ENCODE data around the gene ARHGAP32. TPM values are rescaled to one million over a fixed set of nuclear protein-coding genes. Genes with fewer than 3 reads are reported as not detected.

ARHGAP32 gene
- total RNA-seq (2014; rRNA removed; shearing (Covaris generic)), result not detected in 2 replicates
- not detected in 2 replicates for total RNA-seq (2022)
- percentile 7 among the genes with signal in this experiment for Bru-seq, nascent RNA
- BruChase-seq, experiment 1, labeled RNA remaining after a 6-hour chase, result percentile 7 among the genes with signal in this experiment
- BruChase-seq, experiment 2, labeled RNA remaining after a 2-hour chase, result percentile 7 among the genes with signal in this experiment
- long read RNA-seq, result 0 reads

GRCh38 chr11:129192150-129192549 lies at the start of gene ARHGAP32:
TSS of gene ARHGAP32 (minus strand) at chr11:129192325. CDS start at chr11:129192198, 127 bp downstream.
- POLR2A ChIA-PET, result no interaction called here
- Histone ChIP-seq H3K36me3 (ENCODE audit: insufficient read depth, low read length) (no peaks in the 10 kb centered on the region), H4K20me1 (ENCODE audit: insufficient read depth, low read length) (no peaks in the 10 kb centered on the region), H3K9me2 (ENCODE audit: insufficient read depth, low read length) (no peaks in the 10 kb centered on the region), H2AFZ (ENCODE audit: low read length) (no peak within 1 kb of the TSS), H3K4me1 (ENCODE audit: insufficient read depth, low read length, poor library complexity, severe bottlenecking) (no peaks in the 10 kb centered on the region), H3K4me2 (ENCODE audit: low read length) (no peak within 1 kb of the TSS), H3K4me3 (ENCODE audit: low read depth, low read length, poor library complexity, severe bottlenecking) (no peak within 1 kb of the TSS), H3K27ac (ENCODE audit: low read depth, low read length, poor library complexity, severe bottlenecking) (no peak within 1 kb of the TSS), H3K79me2 (ENCODE audit: insufficient read depth, low read depth, low read length) (no peaks in the 10 kb centered on the region), H3K9me3 (ENCODE audit: low read length) (no peaks in the 10 kb centered on the region)
- intact Hi-C loops (cut with micrococcal nuclease; ENCODE audit: unreplicated experiment), result no loop called here
- no peak for TF ChIP-seq CTCF (conservative IDR thresholded peaks at IDR 0.05; ENCODE audit: low read length)
- no peak for TF ChIP-seq EZH2phosphoT487 (IDR thresholded peaks at IDR 0.05; ENCODE audit: borderline replicate concordance, low read depth, low read length)
- CTCF ChIA-PET (ENCODE audit: unreplicated experiment), result no interaction called here
- no peak for DNase-seq (ENCODE audit: low spot score)
- BruUV-seq (replicated peaks), result no TSS peak

- CTCF ChIA-PET (ENCODE audit: unreplicated experiment), result no interaction called here
- Histone ChIP-seq H4K20me1 (ENCODE audit: insufficient read depth, low read length) (no peaks in the 10 kb centered on the region), H3K36me3 (ENCODE audit: insufficient read depth, low read length) (no peaks in the 10 kb centered on the region), H2AFZ (ENCODE audit: low read length) (no peak overlapping the region), H3K4me1 (ENCODE audit: insufficient read depth, low read length, poor library complexity, severe bottlenecking) (no peaks in the 10 kb centered on the region), H3K4me3 (ENCODE audit: low read depth, low read length, poor library complexity, severe bottlenecking) (no peak overlapping the region), H3K9me3 (ENCODE audit: low read length) (no peaks in the 10 kb centered on the region), H3K27ac (ENCODE audit: low read depth, low read length, poor library complexity, severe bottlenecking) (no peak overlapping the region), H3K79me2 (ENCODE audit: insufficient read depth, low read depth, low read length) (no peaks in the 10 kb centered on the region), H3K4me2 (ENCODE audit: low read length) (no peak overlapping the region), H3K9me2 (ENCODE audit: insufficient read depth, low read length) (no peaks in the 10 kb centered on the region)
- intact Hi-C loops (cut with micrococcal nuclease; ENCODE audit: unreplicated experiment), result no loop called here
- TF ChIP-seq EZH2phosphoT487 (IDR thresholded peaks at IDR 0.05; ENCODE audit: borderline replicate concordance, low read depth, low read length), result no peak
- no peak for DNase-seq (ENCODE audit: low spot score)
- POLR2A ChIA-PET, result interaction anchor here (0.9 kb wide), 1 partner anchor 16 kb away, joined by 5 read pairs; no protein-coding TSS in a partner anchor
- no TSS peak for BruUV-seq (replicated peaks)
Observed at GRCh38 chr11:129239207-129239606, 47.1 kb upstream of the ARHGAP32 start.

- CTCF ChIA-PET (ENCODE audit: unreplicated experiment), result no interaction called here
- TF ChIP-seq EZH2phosphoT487 (IDR thresholded peaks at IDR 0.05; ENCODE audit: borderline replicate concordance, low read depth, low read length), result no peak
- no peak for TF ChIP-seq CTCF (conservative IDR thresholded peaks at IDR 0.05; ENCODE audit: low read length)
- Histone ChIP-seq H3K9me3 (ENCODE audit: low read length) (no peaks in the 10 kb centered on the region), H3K4me1 (ENCODE audit: insufficient read depth, low read length, poor library complexity, severe bottlenecking) (no peaks in the 10 kb centered on the region), H3K4me2 (ENCODE audit: low read length) (no peak overlapping the region), H3K79me2 (ENCODE audit: insufficient read depth, low read depth, low read length) (no peaks in the 10 kb centered on the region), H3K9me2 (ENCODE audit: insufficient read depth, low read length) (no peaks in the 10 kb centered on the region), H3K36me3 (ENCODE audit: insufficient read depth, low read length) (no peaks in the 10 kb centered on the region), H2AFZ (ENCODE audit: low read length) (no peak overlapping the region), H3K4me3 (ENCODE audit: low read depth, low read length, poor library complexity, severe bottlenecking) (no peak overlapping the region), H3K27ac (ENCODE audit: low read depth, low read length, poor library complexity, severe bottlenecking) (no peak overlapping the region), H4K20me1 (ENCODE audit: insufficient read depth, low read length) (no peaks in the 10 kb centered on the region)
- intact Hi-C loops (cut with micrococcal nuclease; ENCODE audit: unreplicated experiment), result no loop called here
- no peak for DNase-seq (ENCODE audit: low spot score)
- POLR2A ChIA-PET, result no interaction called here
- no TSS peak for BruUV-seq (replicated peaks)
Observed at GRCh38 chr11:129237880-129238638, 45.9 kb upstream of the ARHGAP32 start.
